Ascending aorta (tissue), 2 donors: Measurements from ENCODE around the gene ATP11A. TPM values are rescaled to one million over a fixed set of nuclear protein-coding genes. Genes with fewer than 3 reads are reported as not detected.

Source experiments
- DNase-seq, 2 donors: peaks; one replicate each; pipeline ENCODE4 v3.0.0-alpha.2; 2019; ENCODE audit warnings: low spot score in 2 of 2
- H3K27ac ChIP-seq, 2 donors: fragments of 200-600 bp; sonication (generic); one replicate each; pipeline ENCODE4 v1.5.1; 2016 to 2017; ENCODE audit warnings: mild to moderate bottlenecking in 1 of 2
- H3K27me3 ChIP-seq: fragments of 200-600 bp; sonication (generic); one replicate; pipeline ENCODE4 v1.5.1; 2017
- H3K36me3 ChIP-seq, 2 donors: fragments of 200-600 bp; sonication (generic); one replicate each; pipeline ENCODE4 v1.5.1; 2016
- H3K4me1 ChIP-seq, 2 donors: fragments of 200-600 bp; sonication (generic); one replicate each; pipeline ENCODE4 v1.5.1; 2016 to 2017; ENCODE audit warnings: mild to moderate bottlenecking in 1 of 2
- H3K4me3 ChIP-seq, 2 donors: fragments of 200-600 bp; sonication (generic); one replicate each; pipeline ENCODE4 v1.5.1; 2016 to 2017; ENCODE audit warnings: mild to moderate bottlenecking in 1 of 2
- H3K9me3 ChIP-seq, 2 donors: fragments of 200-600 bp; sonication (generic); one replicate each; pipeline ENCODE4 v1.5.1; 2016
- intact Hi-C: fragments of 100-400 bp; cut with DNase I; formaldehyde crosslinking; loops from one replicate; pipeline ENCODE4 v1.15.1; 2023
- total RNA-seq: library from RNA; depleted of rRNA; stranded (reverse); fragments of >200 nt; gene quantifications from one replicate; pipeline ENCODE4 v1.1.0, GENCODE V29; 2016
- TF ChIP-seq, protein P1 (sequence below), 3 experiments: fragments of 200-600 bp in 2 of 3; fragments of 450-650 bp in 1 of 3; sonication (generic) in 2 of 3; IDR thresholded peaks; one replicate each; pipeline ENCODE4 v1.5.1; 2016 to 2019; ENCODE audit warnings: antibody characterized with exemption in 3 of 3, mild to moderate bottlenecking in 1 of 3, moderate library complexity in 1 of 3

The ATP11A gene
- total RNA-seq, 1 donor from 2014 or later = 50.1 TPM

DNA sequence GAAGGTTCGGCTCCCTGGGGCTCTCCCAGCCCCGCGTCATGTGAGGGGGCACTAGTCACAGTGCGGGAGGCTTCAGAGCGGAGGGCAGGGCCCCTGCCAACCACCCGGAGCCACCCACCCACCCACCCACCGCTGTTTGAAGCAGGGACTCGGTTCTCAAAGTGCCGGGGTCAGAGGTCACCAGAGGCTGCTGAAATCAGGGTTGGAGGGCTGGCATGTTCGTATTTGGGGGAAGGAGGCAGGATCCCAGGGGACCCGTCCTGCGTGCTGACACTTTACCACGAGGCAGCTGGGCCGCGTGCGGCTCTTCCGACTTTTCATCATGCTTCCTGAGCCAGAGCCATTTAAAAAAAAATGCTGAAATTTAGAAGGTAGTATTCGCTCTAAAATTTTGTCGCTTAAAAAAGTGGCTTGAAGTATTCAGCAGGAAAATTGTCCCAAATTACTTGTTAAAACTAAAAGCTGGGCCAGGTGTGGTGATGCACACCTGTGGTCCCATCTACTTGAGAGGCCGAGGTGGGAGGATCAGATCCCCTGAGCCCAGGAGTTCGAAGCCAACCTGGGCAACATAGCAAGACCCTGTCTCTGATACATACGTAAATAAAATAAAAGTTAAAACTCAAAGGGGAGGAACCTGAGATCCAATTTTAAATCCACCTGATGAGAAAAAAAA is 21.2 kb downstream of the ATP11A start:
- intact Hi-C loops = loop anchor here (1.0 kb wide), 1 partner anchor 22 kb away; no protein-coding TSS in a partner anchor
- DNase-seq = peak in 1 of 2 donors; percentile 60
- H3K36me3 ChIP-seq = no peaks in the 10 kb centered on the region

DNA sequence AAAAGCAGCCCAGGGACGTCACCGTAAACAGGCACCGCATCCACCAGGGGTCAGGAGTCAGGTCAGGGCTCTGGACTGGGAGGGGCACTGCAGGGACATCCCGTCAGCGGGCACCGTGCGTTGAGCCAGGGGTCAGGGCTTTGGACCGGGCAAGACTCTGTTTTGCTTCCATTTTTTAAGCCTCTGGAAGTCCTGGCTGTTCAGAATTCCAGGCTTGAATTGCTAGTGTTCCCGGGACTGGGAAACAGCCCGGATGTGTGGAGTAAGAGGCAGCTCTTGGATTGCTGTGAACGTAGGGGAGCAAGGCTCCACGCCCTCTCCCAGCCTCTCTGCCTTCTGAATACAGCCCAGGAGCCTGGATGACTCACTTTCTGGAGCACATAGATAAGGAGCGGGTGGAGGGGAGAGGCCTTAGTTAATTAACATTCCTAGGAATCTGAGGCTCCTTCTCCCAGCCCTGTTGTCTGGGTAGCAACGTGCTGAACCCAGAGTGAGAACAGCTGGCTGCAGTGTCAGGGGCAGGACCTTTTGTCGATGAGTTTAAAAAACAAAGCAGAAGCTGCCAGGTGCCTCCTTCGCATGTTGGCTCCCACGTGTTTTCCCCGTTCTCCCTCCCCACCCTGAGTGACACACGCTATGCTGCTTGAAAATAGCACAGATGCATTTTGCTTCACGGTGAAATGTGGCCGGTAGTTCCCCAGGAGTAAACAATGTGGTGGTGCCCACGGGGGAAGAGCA is 21.9 kb downstream of the ATP11A start:
- Histone ChIP-seq H3K27ac (peak overlapping the region; percentile 79 to 85), H3K27me3 (no peaks in the 10 kb centered on the region), H3K4me3 (peak overlapping the region in 1 of 2 donors; percentile 49), H3K9me3 (peaks cover 0 to 5% of the 10 kb centered on the region in 2 donors), H3K4me1 (peaks cover 2 to 7% of the 10 kb centered on the region in 2 donors), H3K36me3 (no peaks in the 10 kb centered on the region)
- intact Hi-C loops = loop anchor here (1.0 kb wide), 1 partner anchor 22 kb away; no protein-coding TSS in a partner anchor
- TF ChIP-seq, protein P1, sequence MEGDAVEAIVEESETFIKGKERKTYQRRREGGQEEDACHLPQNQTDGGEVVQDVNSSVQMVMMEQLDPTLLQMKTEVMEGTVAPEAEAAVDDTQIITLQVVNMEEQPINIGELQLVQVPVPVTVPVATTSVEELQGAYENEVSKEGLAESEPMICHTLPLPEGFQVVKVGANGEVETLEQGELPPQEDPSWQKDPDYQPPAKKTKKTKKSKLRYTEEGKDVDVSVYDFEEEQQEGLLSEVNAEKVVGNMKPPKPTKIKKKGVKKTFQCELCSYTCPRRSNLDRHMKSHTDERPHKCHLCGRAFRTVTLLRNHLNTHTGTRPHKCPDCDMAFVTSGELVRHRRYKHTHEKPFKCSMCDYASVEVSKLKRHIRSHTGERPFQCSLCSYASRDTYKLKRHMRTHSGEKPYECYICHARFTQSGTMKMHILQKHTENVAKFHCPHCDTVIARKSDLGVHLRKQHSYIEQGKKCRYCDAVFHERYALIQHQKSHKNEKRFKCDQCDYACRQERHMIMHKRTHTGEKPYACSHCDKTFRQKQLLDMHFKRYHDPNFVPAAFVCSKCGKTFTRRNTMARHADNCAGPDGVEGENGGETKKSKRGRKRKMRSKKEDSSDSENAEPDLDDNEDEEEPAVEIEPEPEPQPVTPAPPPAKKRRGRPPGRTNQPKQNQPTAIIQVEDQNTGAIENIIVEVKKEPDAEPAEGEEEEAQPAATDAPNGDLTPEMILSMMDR (IDR thresholded peaks at IDR 0.05) = peak in 1 of 3 experiments; percentile 16
- DNase-seq = peak; percentile 67 to 92

More for the DNA sequence above, 21.2 kb downstream of the ATP11A start:
- Histone ChIP-seq H3K4me3 (peak overlapping the region in 1 of 2 donors; percentile 49), H3K4me1 (peaks cover 2 to 7% of the 10 kb centered on the region in 2 donors), H3K9me3 (peaks cover 0 to 5% of the 10 kb centered on the region in 2 donors), H3K27me3 (no peaks in the 10 kb centered on the region), H3K27ac (peak overlapping the region; percentile 79 to 85)
- TF ChIP-seq, protein P1 (IDR thresholded peaks at IDR 0.05) = no peak

DNA sequence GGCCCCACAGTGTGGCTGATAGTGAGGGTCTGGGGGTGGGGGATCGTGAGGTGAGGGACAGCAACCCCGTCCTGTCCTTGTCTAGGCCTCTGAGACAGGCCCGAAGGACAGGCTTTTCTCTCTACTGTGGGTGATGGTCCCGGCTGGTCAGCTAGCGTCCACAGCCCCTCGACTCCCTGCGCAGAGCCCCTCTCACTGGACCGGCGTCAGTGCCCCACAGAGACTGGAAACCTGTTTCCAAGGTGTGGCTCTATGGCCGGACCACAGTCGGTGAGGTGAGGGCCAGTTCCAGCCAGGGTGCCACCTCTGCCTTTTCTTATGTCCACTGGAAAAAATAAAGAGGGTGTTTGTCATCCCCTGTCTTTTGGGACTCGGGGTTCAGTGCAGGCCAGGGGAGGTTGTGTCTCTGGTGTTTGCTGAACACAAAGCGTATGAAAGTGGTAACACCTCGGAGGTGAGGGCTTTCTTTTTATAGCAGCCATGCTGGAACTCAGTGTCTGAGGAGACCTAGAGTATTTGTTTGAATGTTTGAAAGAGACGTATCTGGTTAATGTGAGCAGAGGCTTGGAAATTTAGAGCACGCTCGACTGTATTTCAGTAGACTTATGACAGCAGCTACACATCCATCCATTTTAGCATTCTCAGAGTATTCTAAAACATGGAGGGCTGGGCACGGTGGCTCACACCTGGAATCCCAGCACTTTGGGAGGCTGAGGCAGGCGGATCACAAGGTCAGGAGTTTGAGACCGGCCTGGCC is 22.8 kb downstream of the ATP11A start:
- DNase-seq = peak in 1 of 2 donors; percentile 54
- Histone ChIP-seq H3K36me3 (no peaks in the 10 kb centered on the region), H3K27me3 (no peaks in the 10 kb centered on the region), H3K27ac (peak overlapping the region; percentile 79 to 85), H3K4me1 (peaks cover 2 to 7% of the 10 kb centered on the region in 2 donors), H3K9me3 (peaks cover 0 to 5% of the 10 kb centered on the region in 2 donors), H3K4me3 (no peak overlapping the region)
- intact Hi-C loops = no loop called here
- TF ChIP-seq, protein P1 (IDR thresholded peaks at IDR 0.05) = no peak

DNA sequence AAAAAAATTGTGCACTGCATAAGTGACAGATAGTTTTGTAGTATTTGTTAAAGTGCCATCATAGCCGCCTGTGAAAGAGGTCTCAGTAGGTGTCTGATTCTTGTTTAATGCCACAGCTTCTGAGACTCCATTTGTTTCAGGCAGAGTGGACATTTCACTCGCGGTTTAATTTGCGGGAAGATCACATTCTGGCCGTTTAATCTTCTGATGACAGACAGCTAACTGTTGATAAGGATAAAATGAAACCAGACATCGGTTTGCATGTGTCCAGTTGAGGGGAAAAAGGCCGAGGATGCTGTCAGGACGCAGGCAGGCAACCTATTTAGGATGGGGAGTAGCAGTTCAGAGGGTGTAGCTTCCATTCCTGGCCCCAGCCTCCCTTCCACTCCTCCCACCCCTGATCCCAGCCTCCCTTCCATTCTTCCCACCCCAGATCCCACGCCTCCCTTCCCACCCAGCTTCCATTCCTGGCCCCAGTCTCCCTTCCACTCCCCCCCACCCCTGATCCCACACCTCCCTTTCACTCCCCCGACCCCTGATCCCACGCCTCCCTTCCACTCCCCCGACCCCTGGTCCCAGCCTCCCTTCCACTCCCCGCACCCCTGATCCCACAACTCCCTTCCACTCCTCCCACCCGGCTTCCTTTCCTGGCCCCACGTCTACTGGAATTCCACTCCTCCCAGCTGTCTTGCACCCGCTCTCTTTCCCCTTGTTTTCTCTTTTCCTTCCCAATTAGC is 23.8 kb downstream of the ATP11A start:
- TF ChIP-seq, protein P1 (IDR thresholded peaks at IDR 0.05) = no peak
- peaks cover 0 to 5% of the 10 kb centered on the region in 2 donors for H3K9me3 ChIP-seq
- H3K4me3 ChIP-seq = no peak overlapping the region
- intact Hi-C loops = no loop called here
- H3K27ac ChIP-seq = no peak overlapping the region
- peaks cover 2 to 7% of the 10 kb centered on the region in 2 donors for H3K4me1 ChIP-seq
- no peaks in the 10 kb centered on the region for H3K27me3 ChIP-seq
- no peaks in the 10 kb centered on the region for H3K36me3 ChIP-seq
- peak in 1 of 2 donors; percentile 37 for DNase-seq
